Panc1 (cell line): ENCODE results near the gene ZNF555. TPM values are rescaled to one million over a fixed set of nuclear protein-coding genes. Genes with fewer than 3 reads are reported as not detected.
"Not testable (repeated sequence)": the region's sequence is repeated elsewhere in the genome, so short reads cannot be mapped to it uniquely, and the experiment has no call there.

ENCODE experiments used
- ATAC-seq: fragments of 200-7000 bp; cut with Tn5 transposase; 2 replicates; pipeline ENCODE4 v1.9.1; 2020; ENCODE audit warnings: mild to moderate bottlenecking, moderate library complexity
- BruUV-seq: library from RNA; stranded (reverse); fragments of 400-500 nt; replicated peaks from 2 replicates; lab custom pipeline; 2021; lab: Mats Ljungman, UMichigan
- CTCF ChIA-PET: fragments of 300-600 bp; sonication (Branson Sonifier 250); formaldehyde crosslinking; loops from one replicate; lab custom pipeline; 2022; ENCODE audit warnings: antibody characterized with exemption; lab: Charles Lee
- POLR2A ChIA-PET: fragments of 300-600 bp; sonication (Branson Sonifier 250); formaldehyde crosslinking; loops from one replicate; lab custom pipeline; 2022; ENCODE audit warnings: antibody characterized with exemption; lab: Charles Lee
- DNase-seq: peaks from one replicate; pipeline ENCODE4 v3.0.0-alpha.2; 2010; ENCODE audit warnings: low read depth, low spot score
- H3K27ac ChIP-seq: 2 replicates; pipeline ENCODE4 v1.5.1; 2011; ENCODE audit warnings: mild to moderate bottlenecking, low read length, inconsistent platforms
- H3K27me3 ChIP-seq: fragments of 200-500 bp; sonication (Bioruptor generic); 2 replicates; pipeline ENCODE4 v1.6.0; 2014; ENCODE audit warnings: low read length, inconsistent platforms; ENCODE audit not compliant: control insufficient read depth, insufficient read depth
- H3K36me3 ChIP-seq: fragments of 200-500 bp; sonication (Bioruptor generic); 2 replicates; pipeline ENCODE4 v1.5.1; 2014; ENCODE audit warnings: inconsistent platforms, mild to moderate bottlenecking, low read length, moderate library complexity; ENCODE audit not compliant: control insufficient read depth, insufficient read depth
- H3K4me1 ChIP-seq: 2 replicates; pipeline ENCODE4 v1.5.1; 2011; ENCODE audit warnings: inconsistent platforms, mild to moderate bottlenecking, low read length, moderate library complexity; ENCODE audit not compliant: control insufficient read depth, insufficient read depth
- H3K4me3 ChIP-seq, 2 experiments: 2 replicates each; pipeline ENCODE4 v1.5.1; 2011 to 2012; ENCODE audit warnings: low read depth in 2 of 2, low read length in 2 of 2, mild to moderate bottlenecking in 2 of 2, inconsistent platforms in 1 of 2, moderate library complexity in 1 of 2
- H3K9me3 ChIP-seq: fragments of 200-500 bp; sonication (Bioruptor generic); 2 replicates; pipeline ENCODE4 v1.5.1; 2014; ENCODE audit warnings: low read depth, mild to moderate bottlenecking, inconsistent platforms, low read length, moderate library complexity; ENCODE audit not compliant: control insufficient read depth, insufficient read depth
- POLR2AphosphoS5 ChIP-seq: IDR thresholded peaks from 2 replicates; pipeline ENCODE4 v1.6.1; 2012; ENCODE audit warnings: mild to moderate bottlenecking, low read depth, low read length, moderate library complexity
- SIN3A ChIP-seq: IDR thresholded peaks from 2 replicates; pipeline ENCODE4 v1.6.1; 2012; ENCODE audit warnings: low read depth, mild to moderate bottlenecking, low read length, moderate library complexity, borderline replicate concordance; ENCODE audit not compliant: insufficient read depth
- TCF7L2 ChIP-seq: IDR thresholded peaks from 2 replicates; pipeline ENCODE4 v1.6.1; 2011; ENCODE audit warnings: mild to moderate bottlenecking, low read depth, low read length, inconsistent platforms
- in situ Hi-C: cut with HindIII; loops from 2 replicates; pipeline ENCODE4 v1.10.0; 2016; ENCODE audit warnings: low sequenced_read_pairs, low pct_unique_long_range_greater_than_20kb
- intact Hi-C: fragments of 100-400 bp; cut with micrococcal nuclease; formaldehyde crosslinking; loops from one replicate; pipeline ENCODE4 v1.10.0; 2022; ENCODE audit not compliant: unreplicated experiment
- total RNA-seq: library from RNA; stranded (reverse); gene quantifications from one replicate; pipeline ENCODE4 v1.2.1, GENCODE V29; 2021; ENCODE audit not compliant: unreplicated experiment
- TF ChIP-seq, protein P1 (sequence below), 2 experiments: IDR thresholded peaks; 2 replicates each; pipeline ENCODE4 v1.6.1; 2011 to 2012; ENCODE audit warnings: low read depth in 2 of 2, control low read depth in 1 of 2, low read length in 1 of 2, mild to moderate bottlenecking in 1 of 2, moderate library complexity in 1 of 2; ENCODE audit not compliant: insufficient read depth in 1 of 2
- TF ChIP-seq, protein P2 (sequence below): fragments of 450-650 bp; IDR thresholded peaks from 2 replicates; pipeline ENCODE4 v1.5.1; 2017; ENCODE audit warnings: mild to moderate bottlenecking

The ZNF555 gene
- total RNA-seq, 1 experiment from 2014 or later = 7.3 TPM

DNA sequence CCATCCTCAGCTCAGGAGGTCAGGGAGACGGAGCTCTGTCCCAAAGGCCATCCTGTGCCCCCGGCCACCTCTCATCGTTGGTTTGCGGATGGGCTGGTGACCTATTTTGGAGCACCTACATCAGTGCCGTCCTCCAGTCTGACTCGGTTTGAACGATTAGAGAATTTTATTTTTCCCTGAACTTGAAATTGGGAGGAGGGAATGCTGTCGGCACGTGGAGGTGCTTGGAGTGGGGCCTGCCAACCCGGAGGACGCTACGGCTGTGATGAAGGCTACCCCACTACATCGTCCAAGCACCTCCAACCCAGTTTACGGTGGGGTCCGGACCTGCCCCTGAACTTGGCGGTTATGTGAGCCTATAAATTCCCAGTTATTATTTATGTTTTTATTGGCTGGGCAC, 24.6 kb upstream of the ZNF555 start:
- ChIA-PET POLR2A (no interaction called here), CTCF (no interaction called here)
- ATAC-seq (no peak), DNase-seq (no peak)
- BruUV-seq = no TSS peak
- intact Hi-C loops (no loop called here), in situ Hi-C loops (no loop called here)
- Histone ChIP-seq H3K36me3 (no peaks in the 10 kb centered on the region), H3K9me3 (no peaks in the 10 kb centered on the region), H3K27me3 (no peaks in the 10 kb centered on the region), H3K27ac (no peak overlapping the region), H3K4me3 (no peak overlapping the region), H3K4me1 (no peaks in the 10 kb centered on the region)
- TF ChIP-seq, protein P1, sequence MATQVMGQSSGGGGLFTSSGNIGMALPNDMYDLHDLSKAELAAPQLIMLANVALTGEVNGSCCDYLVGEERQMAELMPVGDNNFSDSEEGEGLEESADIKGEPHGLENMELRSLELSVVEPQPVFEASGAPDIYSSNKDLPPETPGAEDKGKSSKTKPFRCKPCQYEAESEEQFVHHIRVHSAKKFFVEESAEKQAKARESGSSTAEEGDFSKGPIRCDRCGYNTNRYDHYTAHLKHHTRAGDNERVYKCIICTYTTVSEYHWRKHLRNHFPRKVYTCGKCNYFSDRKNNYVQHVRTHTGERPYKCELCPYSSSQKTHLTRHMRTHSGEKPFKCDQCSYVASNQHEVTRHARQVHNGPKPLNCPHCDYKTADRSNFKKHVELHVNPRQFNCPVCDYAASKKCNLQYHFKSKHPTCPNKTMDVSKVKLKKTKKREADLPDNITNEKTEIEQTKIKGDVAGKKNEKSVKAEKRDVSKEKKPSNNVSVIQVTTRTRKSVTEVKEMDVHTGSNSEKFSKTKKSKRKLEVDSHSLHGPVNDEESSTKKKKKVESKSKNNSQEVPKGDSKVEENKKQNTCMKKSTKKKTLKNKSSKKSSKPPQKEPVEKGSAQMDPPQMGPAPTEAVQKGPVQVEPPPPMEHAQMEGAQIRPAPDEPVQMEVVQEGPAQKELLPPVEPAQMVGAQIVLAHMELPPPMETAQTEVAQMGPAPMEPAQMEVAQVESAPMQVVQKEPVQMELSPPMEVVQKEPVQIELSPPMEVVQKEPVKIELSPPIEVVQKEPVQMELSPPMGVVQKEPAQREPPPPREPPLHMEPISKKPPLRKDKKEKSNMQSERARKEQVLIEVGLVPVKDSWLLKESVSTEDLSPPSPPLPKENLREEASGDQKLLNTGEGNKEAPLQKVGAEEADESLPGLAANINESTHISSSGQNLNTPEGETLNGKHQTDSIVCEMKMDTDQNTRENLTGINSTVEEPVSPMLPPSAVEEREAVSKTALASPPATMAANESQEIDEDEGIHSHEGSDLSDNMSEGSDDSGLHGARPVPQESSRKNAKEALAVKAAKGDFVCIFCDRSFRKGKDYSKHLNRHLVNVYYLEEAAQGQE (IDR thresholded peaks at IDR 0.05; ENCODE audit: insufficient read depth in 1 of 2, low read depth in 2 of 2, low read length in 1 of 2) = no peak
- TF ChIP-seq, protein P2, sequence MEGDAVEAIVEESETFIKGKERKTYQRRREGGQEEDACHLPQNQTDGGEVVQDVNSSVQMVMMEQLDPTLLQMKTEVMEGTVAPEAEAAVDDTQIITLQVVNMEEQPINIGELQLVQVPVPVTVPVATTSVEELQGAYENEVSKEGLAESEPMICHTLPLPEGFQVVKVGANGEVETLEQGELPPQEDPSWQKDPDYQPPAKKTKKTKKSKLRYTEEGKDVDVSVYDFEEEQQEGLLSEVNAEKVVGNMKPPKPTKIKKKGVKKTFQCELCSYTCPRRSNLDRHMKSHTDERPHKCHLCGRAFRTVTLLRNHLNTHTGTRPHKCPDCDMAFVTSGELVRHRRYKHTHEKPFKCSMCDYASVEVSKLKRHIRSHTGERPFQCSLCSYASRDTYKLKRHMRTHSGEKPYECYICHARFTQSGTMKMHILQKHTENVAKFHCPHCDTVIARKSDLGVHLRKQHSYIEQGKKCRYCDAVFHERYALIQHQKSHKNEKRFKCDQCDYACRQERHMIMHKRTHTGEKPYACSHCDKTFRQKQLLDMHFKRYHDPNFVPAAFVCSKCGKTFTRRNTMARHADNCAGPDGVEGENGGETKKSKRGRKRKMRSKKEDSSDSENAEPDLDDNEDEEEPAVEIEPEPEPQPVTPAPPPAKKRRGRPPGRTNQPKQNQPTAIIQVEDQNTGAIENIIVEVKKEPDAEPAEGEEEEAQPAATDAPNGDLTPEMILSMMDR = no peak
- TF ChIP-seq TCF7L2 = no peak
- no peak for TF ChIP-seq SIN3A
- TF ChIP-seq POLR2AphosphoS5 = no peak

DNA sequence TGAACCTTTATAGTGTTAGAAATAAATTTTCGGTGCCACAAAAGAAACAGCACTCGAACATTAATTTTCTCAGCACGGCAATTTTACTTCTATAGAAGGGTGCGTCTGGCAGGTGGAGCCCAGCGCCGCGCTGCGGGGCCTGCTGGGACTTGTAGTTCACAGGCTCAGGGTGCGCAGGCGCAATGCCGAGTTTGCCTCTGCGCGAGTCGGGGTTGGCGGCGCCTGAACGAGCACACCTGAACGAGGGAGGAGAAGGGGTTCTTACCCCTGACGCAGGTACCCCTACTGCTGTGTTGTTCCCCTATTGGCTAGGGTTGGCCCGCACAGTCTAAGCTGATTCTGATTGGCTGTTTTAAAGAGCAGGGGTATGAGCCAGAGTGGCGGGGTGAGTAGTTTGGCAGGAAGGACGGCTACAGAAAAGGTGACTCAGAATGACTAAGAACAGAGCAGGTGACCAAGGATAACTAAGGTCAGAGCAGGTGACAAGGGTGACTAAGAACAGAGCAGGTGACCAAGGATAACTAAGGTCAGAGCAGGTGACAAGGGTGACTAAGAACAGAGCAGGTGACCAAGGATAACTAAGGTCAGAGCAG, 23.9 kb upstream of the ZNF555 start:
- H3K9me3 ChIP-seq, DNase-seq, H3K27ac ChIP-seq, H3K4me3 ChIP-seq, ATAC-seq, CTCF ChIA-PET, H3K4me1 ChIP-seq, BruUV-seq, POLR2A ChIA-PET, H3K36me3 ChIP-seq, in situ Hi-C loops, H3K27me3 ChIP-seq, intact Hi-C loops: not testable (repeated sequence)

DNA sequence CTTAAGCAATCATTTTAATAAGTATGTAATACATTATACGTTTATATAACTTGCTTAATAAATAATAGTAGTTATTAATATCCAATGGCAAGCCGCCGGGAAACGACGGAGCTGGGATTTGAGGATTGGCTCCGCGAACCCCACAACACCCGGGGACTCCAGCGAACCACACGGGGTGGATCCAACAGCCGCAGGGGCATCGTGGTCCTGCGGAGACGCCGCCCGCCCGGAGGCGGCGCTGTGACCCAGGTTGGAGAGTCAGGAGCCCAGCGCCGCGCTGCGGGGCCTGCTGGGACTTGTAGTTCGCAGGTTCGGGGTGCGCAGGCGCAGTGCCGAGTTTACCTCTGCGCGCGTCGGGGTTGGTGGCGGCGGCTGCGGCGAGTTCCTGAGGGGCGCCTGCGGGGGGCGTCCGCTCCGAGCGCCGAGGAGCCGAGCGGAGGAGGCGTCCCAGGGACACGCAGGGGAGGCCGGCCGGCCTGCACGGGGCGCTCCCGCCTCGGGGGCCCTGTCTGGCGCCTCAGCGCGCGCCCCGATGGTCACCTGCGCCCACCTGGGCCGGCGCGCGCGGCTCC, 21.6 kb upstream of the ZNF555 start, which contains the start of gene ZNF554:
Gene ZNF554 (plus strand): TSS at position 329 of the 572 bp plus-strand sequence. CDS start 204 bp downstream, at position 533.
- CTCF ChIA-PET = no interaction called here
- H3K27ac ChIP-seq = peak within 1 kb of the TSS; percentile 39
- no peaks in the 10 kb centered on the region for H3K9me3 ChIP-seq

More for the DNA sequence above, 21.6 kb upstream of the ZNF555 start, which contains the start of gene ZNF554:
- TF ChIP-seq POLR2AphosphoS5 (no peak; the same call in 1 of the 2 replicates), TCF7L2 (no peak), SIN3A (0 out of 2 replicates have a peak, but pooled peaks have one; percentile 35)
- TF ChIP-seq, protein P1 (IDR thresholded peaks at IDR 0.05; ENCODE audit: insufficient read depth in 1 of 2, low read depth in 2 of 2, low read length in 1 of 2) = 0 out of 4 replicates have a peak, but pooled peaks of 1 of the 2 experiments have one; percentile 43
- TF ChIP-seq, protein P2 = peak; percentile 95
- ATAC-seq (peak; percentile 94), DNase-seq (peak; percentile 69)
- intact Hi-C loops (no loop called here), in situ Hi-C loops (no loop called here)
- H3K4me3 ChIP-seq = peak within 1 kb of the TSS; percentile 59 to 63
- POLR2A ChIA-PET = no interaction called here
- no peaks in the 10 kb centered on the region for H3K27me3 ChIP-seq
- no peaks in the 10 kb centered on the region for H3K36me3 ChIP-seq
- BruUV-seq = no TSS peak
- H3K4me1 ChIP-seq = no peaks in the 10 kb centered on the region
